ENCODE results near the gene GRAMD2A. TPM values are rescaled to one million over a fixed set of nuclear protein-coding genes. Genes with fewer than 3 reads are reported as not detected.

The GRAMD2A gene
- total RNA-seq, 1 donor from 2014 or later: not detected

DNA sequence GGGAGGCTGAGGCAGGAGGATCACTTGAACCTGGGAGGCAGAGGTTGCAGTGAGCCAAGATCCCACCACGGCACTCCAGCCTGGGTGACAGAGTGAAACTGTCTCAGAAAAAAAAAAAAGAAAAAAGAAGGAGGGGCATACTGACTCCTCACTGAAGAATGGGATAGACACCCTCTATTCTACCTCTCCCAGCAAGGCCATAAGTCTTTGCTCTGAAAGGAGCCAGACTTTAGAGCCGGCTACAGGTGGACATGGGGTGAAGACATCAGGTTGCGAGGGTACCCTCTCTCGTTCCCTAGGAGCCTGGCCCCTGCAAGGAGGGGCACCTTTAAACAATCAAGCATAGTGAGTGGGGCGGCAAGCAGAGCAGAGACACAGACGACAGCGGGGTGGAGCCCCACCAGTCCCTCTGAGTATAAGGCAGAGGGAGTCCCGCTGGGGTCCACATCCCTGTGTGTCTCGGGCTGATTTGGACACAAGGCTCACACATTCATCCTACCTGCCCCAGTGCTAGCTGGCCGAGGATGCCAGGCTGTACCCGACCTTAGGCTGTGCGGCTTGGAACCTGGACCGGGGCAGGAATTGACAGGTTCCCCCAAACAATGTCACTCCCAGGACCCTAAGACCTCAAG, 1.1 kb downstream of the GRAMD2A start:
- intact Hi-C loops (cut with DNase I): loop anchor here (10.0 kb wide), 1 partner anchor 78 kb away; the partner anchor contains the start of gene PARP6
- ATAC-seq (ENCODE audit: poor library complexity): no peak

DNA sequence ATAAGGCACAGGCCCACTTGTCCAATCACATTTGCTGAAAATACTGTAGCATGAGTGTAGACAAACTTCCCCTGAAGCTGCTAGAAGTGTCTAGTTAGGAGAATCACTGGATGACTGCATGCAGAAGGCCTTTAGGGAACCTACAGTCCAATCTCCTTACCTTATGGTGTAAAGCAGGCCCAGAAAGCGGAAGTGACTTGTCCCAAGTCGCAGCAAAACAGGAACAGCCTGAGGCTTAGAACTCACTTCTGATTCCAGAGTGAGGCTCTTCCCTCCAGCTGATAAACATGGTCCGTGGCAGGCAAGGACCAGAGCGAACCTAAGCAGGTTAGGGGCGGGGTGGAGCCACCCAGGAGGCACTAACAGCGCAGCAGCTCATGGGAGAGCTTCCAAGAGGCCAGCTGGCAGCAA, 2.5 kb downstream of the GRAMD2A start:
- no peak for DNase-seq
- intact Hi-C loops (cut with DNase I): loop anchor here (10.0 kb wide), 1 partner anchor 80 kb away; the partner anchor contains the start of gene PARP6
- ATAC-seq (ENCODE audit: poor library complexity): no peak

More for the DNA sequence above, 1.1 kb downstream of the GRAMD2A start:
- DNase-seq: no peak

DNA sequence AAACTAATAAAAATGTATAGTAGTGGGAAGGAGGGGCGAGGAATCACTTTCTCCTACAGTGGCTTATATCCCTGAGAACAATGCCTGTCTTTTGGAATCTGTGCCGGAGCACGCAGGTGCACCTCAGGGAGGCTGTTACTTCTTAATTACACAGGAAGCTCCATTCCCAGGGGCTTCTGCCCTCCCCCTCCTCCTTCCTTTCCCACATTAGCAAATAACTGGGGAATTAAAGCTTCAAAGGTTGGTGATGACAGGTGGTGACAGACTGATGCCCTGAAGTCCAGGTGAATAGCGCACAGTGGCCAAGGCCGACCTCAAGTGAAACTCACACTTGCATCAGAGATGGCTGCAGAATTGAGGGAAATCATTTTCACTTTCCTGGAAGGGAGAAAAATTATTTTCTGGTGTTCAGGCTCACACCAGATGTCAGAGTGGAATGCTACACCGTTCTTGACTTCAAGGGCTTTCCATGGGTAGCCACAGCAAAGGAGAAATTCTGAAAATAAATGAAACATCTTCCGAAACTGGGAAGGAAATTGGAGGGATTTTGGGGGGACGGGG, 3.7 kb downstream of the GRAMD2A start:
- intact Hi-C loops (cut with DNase I): loop anchor here (10.0 kb wide), 1 partner anchor 81 kb away; the partner anchor contains the start of gene PARP6

DNA sequence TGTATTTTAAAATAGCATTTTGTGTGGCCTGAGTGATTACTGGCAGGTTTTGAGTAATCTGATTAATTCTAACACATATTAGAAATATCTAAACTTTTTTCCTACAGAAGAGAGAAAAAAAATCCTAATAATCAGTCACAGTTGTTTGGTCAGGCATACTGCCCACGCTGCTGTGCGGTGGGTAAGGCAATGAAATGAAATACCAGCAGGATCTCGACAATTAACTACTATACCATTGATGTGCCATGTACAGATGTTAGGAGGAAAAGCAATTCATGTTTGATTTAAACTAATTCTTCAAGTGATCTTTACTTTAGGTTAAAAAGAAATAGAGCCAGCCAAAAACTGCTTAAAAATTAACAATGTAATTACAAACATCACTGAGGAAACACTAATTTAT, 5.2 kb downstream of the GRAMD2A start:
- ATAC-seq (ENCODE audit: poor library complexity) (no peak), DNase-seq (no peak)
- intact Hi-C loops (cut with DNase I): loop anchor here (10.0 kb wide), 1 partner anchor 82 kb away; the partner anchor contains the start of gene PARP6

More for the DNA sequence above, 3.7 kb downstream of the GRAMD2A start:
- ATAC-seq (ENCODE audit: poor library complexity): no peak
- no peak for DNase-seq

DNA sequence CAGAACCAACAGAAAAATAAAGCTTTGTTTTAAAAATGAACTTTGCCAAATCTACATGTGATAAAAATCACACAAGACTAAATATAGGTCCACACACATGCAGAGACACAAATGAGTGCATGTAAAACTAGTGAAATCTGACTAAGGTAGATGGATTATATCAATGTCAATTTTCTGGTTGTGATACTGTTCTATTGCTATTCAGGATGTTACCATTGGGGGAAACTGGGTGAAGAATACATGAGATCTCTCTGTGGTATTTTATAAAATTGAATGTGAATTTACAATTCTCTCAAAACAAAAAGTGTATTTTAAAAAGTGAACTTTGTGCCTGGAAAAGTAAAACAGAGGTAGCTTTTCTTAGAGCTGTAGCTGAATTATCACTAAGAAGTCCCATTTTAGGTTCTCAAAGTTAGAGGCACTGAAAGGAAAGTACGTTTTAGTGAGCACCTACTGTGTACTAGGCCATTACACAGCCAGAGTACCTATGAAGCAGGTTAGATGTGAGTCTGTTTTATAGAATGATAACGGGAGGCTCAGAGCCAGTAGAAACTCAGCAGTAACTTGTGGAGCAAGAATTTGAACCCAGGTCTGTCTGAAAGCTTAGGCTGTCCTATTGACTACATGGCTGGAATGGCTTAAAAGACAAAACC, 8.2 kb downstream of the GRAMD2A start:
- DNase-seq (no peak), ATAC-seq (ENCODE audit: poor library complexity) (no peak)
- intact Hi-C loops (cut with DNase I): no loop called here

DNA sequence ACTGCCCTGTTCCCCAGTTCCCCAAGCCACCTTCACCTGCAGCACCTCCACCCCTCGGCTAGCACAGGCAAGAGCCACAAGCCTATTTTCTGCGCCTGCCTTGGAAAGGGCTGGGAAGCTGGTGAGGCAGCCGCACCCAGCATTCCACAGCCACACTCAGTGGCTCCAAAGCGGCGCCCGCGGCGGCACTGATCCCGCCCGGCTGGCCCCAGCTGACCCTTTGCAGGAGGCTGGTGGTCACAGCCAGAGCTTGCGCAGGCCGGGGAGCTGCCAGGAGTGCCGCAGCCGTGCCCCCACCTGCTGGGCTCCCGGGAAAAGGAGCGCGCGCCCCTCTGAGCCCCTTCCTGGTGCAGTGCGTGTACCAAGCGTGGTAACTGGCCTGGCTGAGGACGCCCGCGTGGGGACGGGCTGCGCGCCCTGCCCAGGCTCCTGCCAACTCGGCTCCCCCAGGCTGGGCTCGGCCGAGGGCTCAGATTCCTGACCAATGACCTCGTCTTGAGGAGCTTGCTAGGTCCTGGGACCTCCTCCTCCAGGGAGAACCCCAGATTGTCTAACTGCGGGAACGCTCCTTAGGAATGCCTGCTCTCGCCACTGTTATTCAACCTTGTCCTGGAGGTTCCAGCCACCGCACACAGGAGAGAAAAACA, 13.3 kb downstream of the GRAMD2A start:
- peak; percentile 87 for ATAC-seq (ENCODE audit: poor library complexity)
- DNase-seq: no peak
- intact Hi-C loops (cut with DNase I): no loop called here

DNA sequence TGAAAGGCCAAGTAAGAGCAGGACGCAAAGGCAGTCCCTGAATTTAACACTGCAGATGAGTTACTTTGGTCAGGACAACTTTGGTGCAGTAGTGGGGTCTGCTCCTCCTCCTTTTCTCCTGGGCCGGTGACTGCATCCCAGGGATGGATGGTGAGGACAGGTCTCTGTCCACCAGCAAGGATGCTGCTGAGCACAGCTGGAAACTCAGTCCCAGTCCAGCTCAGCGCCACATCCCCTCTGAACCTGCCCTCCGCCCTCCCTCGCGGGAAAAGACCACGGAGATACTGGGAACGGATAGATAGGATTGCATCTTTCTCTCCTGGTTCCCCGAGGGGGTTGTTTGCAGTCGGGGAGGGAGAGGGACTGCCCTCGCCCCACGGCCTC, 13.8 kb downstream of the GRAMD2A start:
- DNase-seq: no peak
- intact Hi-C loops (cut with DNase I): no loop called here
- no peak for ATAC-seq (ENCODE audit: poor library complexity)

DNA sequence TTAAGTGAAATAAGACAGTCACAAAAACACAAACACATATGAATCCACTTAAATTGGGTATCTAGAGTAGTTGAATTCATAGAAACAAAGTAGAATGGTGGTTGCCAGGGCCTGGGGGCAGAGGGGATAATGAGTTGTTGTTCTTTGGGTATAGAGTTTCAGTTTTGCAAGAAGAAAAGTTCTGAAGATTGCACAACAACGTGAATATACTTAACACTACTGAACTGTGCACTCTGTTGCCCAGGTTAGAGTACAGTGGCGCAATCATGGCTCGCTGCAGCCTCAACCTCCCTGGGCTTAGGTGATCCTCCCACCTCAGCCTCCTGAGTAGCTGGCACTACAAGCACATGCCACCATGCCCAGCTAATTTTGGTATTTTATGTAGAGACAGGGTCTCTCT, 14.9 kb downstream of the GRAMD2A start:
- ATAC-seq (ENCODE audit: poor library complexity) (no peak), DNase-seq (no peak)
- intact Hi-C loops (cut with DNase I): no loop called here

DNA sequence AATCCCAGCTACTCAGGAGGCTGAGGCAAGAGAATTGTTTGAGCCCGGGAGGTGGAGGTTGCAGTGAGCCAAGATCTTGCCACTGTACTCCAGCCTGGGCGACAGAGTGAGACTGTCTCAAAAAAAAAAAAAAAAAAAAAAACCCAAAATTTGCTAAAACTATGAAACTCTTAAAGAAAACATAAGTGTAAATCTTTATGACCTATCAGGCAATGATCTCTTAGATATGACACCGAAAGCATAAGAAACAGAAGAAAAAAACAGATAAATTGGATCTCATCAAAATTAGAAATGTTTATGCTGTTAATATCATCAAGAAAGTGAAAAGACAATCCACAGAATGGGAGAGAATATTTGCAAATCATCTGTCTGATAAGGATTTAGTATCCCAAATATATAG, 15.3 kb downstream of the GRAMD2A start:
- intact Hi-C loops (cut with DNase I): no loop called here
- ATAC-seq (ENCODE audit: poor library complexity) (no peak), DNase-seq (no peak)

DNA sequence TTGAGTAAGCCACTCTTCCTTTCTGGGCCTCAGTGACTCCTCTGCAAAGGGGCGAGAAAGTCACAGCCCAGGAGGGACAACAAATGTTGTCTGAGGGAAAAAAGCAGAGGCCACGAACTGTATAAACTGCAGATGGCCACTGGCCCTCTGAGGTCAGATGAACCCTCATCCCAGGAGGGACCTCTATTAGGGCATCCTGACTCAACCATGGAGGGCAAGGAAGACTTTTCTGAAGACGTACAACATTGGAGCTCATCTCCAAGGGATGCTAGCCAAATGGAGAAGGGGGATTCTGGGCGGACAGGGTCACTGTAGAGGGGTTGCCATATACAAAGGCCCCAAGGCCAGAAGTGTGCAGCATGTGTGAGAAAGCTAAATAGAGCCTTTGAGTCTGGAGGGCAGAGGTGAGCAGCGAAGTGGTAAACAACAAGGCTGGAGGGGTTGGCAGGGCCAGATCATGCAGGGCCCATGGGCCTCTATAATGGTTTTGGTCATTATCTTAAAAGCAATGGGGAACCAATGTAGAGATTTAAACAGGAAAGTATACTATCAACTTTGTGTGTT, 16.7 kb downstream of the GRAMD2A start:
- DNase-seq (no peak), ATAC-seq (ENCODE audit: poor library complexity) (no peak)
- intact Hi-C loops (cut with DNase I): no loop called here

DNA sequence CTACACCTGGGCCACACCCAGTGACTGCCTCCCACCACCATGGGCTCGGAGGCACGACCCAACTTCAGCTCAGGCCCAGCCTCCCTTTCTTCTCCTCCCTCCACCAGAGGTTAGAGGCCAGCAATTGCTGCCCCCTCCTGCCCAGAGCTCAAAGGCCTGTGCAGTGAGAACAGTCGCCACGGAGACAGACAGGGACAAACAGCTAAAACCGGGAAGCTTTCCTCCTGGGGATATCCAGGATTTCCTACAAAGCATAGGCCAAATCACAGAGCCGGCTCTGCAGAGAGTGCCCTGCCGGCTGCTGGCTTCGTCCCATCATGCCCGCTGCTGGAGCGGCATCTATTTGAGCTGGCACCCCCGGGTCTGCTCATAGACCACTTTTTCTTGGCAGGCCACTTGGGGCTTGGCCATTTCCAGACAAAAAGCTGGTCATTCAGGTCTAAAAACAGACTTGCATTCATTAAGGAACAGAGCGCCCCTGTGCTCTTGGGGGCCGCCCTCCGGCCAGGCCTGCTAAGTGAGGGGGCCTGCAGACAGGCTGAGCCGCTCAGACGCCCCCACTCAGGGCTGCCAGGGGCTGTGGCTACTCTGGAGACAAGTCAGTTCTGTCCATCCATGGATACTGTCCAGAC, 17.5 kb downstream of the GRAMD2A start:
- DNase-seq: no peak
- ATAC-seq (ENCODE audit: poor library complexity): no peak
- intact Hi-C loops (cut with DNase I): no loop called here

DNA sequence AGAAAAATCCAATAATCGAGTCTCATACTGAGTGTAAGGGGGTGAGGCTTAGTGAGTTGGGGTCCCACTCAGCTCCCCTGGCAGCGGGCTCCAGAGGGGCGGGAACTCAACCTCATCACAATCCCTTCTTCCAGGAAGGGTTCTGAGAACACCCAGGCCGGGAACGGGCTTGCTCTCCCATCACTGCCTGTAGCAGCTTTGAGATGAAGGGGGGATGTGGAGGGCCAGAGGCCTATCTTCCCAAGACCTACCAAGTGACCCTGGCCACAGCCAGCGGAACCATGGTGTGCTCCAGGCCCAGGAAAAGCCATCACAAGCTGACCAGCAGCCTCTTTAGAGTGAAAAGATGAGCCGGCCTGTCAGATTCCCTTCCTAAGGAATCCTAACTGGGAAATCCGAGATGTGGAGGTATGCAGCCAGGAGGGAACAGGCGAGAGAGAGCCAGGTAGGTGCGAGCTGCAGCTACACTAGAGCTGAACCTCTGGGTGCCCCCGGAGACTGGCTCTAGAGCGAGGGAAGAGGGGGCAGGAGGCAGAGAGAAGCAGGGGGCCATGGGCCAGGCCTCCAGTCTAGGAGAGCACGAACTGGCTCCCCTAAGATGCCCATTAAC, 18.5 kb downstream of the GRAMD2A start:
- DNase-seq (no peak), ATAC-seq (ENCODE audit: poor library complexity) (no peak)
- intact Hi-C loops (cut with DNase I): no loop called here

DNA sequence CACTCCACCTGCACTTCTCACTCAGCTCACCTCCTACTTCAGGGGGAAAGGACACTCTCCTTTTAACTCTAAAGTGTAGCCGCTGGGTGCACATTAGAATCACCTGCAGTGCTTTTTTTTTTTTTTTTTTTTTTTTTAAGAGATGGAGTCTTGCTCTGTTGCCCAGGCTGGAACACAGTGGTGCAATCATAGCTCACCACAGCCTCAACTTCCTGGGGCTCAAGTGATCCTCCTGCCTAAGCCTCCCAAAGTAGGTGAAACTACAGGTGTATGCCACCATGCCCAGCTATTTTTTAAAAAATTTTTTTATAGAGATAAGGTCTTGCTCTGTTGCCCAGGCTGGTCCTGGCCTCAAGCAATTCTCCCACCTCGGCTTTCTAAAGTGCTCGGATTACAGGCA, 20.8 kb downstream of the GRAMD2A start:
- no peak for ATAC-seq (ENCODE audit: poor library complexity)
- intact Hi-C loops (cut with DNase I): no loop called here

DNA sequence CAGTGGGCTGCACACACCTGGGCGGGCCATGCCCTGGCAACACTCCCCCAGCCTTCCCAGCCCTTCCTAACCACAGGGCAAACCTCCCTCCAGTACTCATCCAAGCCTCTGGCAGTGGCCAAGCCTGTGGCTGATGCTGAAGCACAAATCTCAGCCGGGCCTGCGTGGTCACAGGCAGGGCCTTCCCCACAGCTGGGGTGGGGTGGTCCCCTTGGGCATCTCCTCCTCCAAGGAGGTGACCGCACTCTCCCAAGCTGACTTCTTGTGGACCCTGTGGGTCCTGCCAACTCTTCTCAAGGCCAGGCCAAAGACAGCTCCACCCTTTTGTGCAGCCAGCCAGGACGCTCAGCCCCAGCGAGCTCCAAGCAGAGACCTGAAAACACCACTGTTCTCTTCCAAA, 21.4 kb downstream of the GRAMD2A start:
- ATAC-seq (ENCODE audit: poor library complexity) (peak; percentile 31), DNase-seq (no peak)
- intact Hi-C loops (cut with DNase I): no loop called here

More for the DNA sequence above, 20.8 kb downstream of the GRAMD2A start:
- DNase-seq: no peak

DNA sequence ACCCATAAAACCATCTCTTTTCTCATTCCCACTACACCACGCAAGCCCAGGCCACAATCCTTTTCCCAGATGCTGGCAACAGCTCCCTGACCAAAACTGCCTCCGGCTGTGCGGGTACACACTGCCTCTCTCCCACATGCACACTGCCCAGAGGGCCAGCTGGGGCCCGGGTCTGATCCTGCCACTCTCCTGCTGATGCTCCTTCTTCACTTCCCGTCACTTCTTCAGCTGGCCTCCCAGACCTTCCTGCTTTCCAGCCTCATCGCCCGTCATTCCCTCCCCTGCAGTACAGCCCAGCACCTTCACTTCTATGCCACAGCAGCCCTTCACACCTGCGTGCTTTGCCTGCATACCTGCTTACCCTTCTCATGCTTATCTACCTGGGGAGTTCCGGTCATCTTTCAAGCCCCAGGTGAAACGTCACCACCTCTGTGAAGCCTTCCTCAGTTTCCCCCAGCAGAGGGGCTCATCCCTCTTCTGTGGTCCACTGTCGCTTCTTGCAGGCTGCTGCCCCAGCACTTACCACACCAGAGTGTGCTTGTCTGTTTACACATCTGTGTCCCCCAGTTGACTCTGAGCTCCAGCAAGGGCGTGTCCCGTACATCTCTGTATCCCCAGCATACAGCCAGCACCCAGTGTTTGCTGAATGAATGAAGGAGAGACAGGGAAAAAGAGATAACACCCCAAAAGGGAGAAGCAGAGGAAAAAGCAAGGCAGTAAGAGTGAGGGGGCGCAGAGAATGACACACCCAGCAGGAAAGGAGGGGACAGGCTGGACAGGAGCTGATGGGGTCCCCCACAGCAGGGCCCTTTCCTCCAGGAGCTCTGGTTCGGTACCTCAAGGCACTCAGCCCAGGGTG, 22.2 kb downstream of the GRAMD2A start:
- intact Hi-C loops (cut with DNase I): no loop called here
- no peak for ATAC-seq (ENCODE audit: poor library complexity)
- no peak for DNase-seq

DNA sequence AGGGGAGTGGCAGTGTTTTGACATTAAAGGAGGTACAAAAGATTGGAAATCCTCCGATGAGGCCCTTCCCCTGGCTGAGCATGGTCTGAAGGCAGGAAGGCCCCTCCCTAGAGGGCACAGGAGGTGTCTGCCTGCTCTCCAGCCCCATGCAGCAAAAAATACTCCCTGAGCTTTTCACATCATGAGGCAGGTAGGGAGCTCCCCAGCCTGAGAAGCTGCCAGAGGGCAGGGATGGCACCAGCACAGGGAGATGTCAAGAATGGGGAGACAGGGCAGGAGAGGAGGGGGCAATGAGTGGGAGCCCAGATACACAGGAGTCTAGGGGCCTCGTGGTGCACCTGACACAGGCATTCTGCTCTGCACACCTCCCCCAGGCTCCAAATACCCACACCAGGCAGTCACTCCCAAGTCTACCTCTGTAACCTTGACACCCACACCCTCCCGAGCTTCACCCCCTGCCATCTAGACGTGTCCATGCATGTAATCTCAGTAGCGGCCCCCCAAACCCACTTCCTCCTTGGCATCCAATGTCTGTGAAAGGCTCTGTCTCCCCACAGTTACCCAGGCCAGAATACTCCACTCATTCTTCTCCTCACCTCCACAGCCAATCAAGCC, 22.9 kb downstream of the GRAMD2A start:
- DNase-seq (no peak), ATAC-seq (ENCODE audit: poor library complexity) (no peak)
- intact Hi-C loops (cut with DNase I): no loop called here

DNA sequence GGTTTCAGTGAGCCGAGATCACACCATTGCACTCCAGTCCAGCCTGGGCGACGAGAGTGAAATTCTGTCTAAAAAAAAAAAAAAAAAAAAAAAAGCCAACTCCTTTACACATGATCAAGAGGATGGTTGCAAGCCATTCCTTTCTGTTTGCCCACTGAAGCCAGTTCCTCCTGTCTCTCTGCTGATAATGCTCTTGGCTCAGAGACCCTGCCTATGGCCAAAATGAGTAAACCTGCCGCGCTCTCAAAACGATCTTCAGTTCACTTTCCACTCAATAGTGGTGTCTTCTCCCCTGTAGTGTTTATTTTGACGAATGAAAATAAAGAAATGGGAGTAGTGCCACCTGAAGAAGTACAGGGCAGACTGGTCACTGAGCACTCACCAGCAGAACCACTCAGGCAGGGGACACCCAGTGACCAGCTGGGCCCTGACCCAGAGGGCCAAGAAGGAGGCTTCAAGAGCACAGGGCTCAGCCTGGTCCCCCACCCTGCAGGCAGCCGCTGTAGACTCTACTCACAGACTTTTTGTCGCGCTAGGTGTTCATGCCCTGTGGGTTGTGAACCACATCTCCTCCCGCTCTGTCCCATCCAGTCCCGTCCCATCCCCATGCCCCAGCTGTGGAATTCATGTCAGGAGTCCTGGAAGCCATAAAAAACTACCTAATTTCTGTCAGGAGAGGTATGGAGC, 23.6 kb downstream of the GRAMD2A start:
- intact Hi-C loops (cut with DNase I): no loop called here
- DNase-seq (no peak), ATAC-seq (ENCODE audit: poor library complexity) (no peak)
